ENCODE measurements around the gene CACNA1C.
A peak's percentile ranks its signal among the peaks of the same experiment; 100 is the strongest.

The CACNA1C gene

GRCh38 chr12:2149091-2149490 is 96.3 kb downstream of the CACNA1C start:
- TF ChIP-seq CTCF (conservative IDR thresholded peaks at IDR 0.05): no peak
- no peak overlapping the region for H3K27ac ChIP-seq

DNA sequence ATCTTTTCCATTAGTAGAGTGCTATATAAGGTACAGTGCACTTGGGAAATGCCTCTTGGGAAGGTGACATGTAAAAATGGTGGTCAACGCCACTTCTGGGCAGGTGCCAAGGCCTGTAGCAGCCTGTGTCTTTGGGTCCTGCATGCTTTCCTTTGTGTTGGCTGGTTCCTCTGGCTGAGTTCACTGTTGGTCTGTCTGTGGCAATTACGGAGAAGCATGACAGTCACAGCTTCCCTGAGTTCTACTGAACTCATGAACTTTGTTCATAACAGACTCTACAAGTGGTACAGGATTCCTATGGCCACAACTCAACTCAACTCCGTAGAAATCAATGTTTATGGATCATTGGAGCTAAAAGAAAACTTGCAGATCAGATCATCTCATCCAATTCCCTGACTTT is 98.0 kb downstream of the CACNA1C start:
- no peak overlapping the region for H3K27ac ChIP-seq
- TF ChIP-seq CTCF (conservative IDR thresholded peaks at IDR 0.05): no peak

GRCh38 chr12:2151391-2151790 is 98.6 kb downstream of the CACNA1C start:
- TF ChIP-seq CTCF (conservative IDR thresholded peaks at IDR 0.05): no peak
- H3K27ac ChIP-seq: no peak overlapping the region

DNA sequence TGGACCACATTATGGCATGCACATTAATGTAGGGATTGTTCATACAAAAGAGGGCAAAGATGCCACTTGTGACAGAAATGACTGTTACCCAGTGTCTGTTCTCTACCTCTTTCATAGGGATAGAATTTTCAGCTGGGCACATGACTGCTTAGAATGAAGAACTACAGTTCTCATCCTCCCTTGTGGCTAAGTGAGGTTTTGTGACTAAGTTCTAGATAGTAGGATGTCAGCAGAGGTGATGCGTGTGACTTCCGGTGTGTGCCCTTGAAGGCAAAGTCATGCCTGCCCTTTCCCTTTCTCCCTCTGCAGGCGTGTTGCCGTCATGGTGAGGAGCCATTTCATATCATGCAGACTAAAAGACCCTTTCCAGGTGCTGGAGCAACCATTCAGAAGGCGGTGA is 99.3 kb downstream of the CACNA1C start:
- no peak overlapping the region for H3K27ac ChIP-seq
- no peak for TF ChIP-seq CTCF (conservative IDR thresholded peaks at IDR 0.05)

DNA sequence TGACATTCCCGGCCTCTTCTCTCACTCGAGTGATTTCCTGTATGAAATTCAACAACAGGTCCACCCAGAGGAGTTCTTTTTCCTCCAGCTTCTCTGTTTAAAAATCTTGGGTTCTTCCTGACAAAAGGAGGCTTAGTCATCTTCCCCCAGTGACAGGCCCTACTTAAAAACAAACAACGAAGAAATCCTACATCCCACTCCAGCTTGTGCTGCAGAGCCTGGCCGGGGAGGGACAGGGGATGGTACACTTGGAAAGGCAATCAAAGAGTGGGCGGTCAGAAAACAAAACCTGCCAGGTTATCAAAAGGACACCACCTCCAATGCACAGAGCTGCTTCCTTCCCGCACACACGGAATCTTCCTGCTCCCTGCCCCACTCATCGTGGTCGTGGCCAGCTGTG is 101.3 kb downstream of the CACNA1C start:
- H3K27ac ChIP-seq: no peak overlapping the region
- no peak for TF ChIP-seq CTCF (conservative IDR thresholded peaks at IDR 0.05)

- H3K27ac ChIP-seq: no peak overlapping the region
- no peak for TF ChIP-seq CTCF (conservative IDR thresholded peaks at IDR 0.05)
Observed at GRCh38 chr12:2154521-2154920, 101.7 kb downstream of the CACNA1C start.

DNA sequence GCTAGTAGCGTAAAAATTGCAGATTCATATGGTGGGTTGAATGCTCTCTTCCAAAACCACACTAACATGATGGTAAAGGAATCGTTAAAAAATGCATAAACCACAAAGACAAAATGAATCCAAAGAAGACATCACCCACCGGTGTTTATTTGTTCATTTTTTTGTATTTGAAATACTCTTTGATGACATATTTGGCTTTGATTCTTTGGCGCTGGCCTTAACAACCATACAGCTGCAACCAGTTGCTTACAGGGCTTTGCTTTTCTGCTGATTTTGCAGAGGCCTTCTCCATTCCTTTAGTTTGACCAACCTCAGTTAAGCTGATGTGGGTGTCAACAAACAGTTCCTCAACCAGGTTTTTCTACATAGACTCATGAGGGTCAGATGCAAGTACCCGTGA is 103.5 kb downstream of the CACNA1C start:
- TF ChIP-seq CTCF (conservative IDR thresholded peaks at IDR 0.05): no peak
- no peak overlapping the region for H3K27ac ChIP-seq

DNA sequence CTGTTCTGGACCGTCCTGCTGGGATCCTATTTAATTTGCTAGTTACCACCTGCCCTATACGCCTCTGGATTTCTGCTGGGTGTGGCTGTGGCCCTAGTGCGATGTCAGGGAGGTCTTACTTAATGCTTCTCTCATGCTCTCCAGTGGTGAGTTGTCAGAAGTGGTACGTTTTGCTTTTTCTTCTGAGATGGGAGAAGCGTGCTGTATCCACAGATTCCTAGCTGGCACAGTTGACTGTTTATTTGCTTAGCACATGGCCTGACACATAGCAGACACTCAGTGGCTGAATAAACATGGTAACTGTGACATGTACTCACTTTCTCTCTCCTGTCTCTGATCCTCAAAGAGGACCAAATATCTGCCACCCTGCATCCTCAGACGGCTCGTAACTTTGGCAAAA is 107.3 kb downstream of the CACNA1C start:
- H3K27ac ChIP-seq: peak overlapping the region; percentile 94
- peak; percentile 73 for TF ChIP-seq CTCF (conservative IDR thresholded peaks at IDR 0.05)
